Bone marrow (tissue), 2 donors: ENCODE results near the gene FAM47A.

Experiments used
- DNase-seq, 2 donors: peaks; one replicate each; lab custom pipeline; 2025; lab: John Stamatoyannopoulos, UW

FAM47A gene

DNA sequence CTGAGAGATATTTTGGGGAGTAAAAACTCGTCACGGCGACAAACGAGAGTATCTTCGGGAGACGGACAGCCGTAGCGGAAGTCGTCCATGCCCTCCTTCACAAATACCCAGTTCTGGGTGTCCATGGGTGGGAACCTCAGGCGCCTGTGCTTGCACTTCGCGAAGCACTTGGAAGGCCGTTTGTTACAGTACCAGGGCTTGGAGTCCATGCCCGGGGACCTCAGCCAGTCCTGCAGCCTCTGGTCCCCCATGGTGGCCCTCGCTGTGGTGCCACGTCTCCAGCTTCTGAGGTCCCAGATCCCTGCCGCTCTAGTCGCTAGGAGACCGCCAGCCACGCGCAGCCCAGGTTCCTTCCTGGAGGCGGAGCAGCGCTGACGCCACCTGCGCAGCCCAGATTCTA lies at the start of gene FAM47A:
FAM47A (minus strand) TSS at position 287 of the 400 bp plus-strand sequence; CDS start at position 251, 36 bp downstream.
- no peak for DNase-seq

DNA sequence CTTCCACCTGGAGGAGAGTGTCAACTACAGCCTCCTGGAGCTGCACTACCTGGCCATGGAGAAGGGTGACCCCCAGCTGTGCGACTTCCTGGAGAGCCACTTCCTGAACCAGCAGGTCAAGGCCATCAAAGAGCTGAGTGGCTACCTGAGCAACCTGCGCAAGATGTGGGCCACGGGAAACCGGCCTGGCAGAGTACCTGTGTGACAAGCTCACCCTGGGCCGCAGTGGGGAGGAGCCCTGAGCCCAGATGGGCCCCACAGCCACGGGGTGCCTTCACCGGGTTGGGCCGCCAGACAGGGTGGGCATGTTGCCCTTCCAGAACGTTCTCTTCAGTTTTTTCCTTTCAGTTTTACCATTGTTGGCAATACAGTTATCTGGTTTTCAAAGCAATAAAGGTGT lies 15.2 kb upstream of the FAM47A start:
- DNase-seq, result no peak

DNA sequence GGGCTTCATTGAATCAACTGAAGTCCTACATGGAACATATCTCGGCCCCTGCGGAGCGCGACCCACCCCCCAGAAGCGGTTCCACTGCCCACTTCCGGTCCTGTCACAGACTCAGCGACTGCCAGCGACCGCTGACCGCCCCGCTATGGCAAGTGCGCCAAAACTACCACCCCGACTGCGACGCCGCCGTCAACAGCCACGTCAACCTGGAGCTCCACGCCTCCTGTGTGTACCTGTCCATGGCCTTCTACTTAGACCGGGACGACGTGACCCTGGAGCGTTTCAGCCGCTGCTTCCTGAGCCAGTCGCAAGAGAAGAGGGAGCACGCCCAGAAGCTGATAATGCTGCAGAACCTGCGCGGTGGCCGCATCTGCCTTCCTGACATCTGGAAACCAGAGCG lies 14.8 kb upstream of the FAM47A start:
- DNase-seq, result no peak

DNA sequence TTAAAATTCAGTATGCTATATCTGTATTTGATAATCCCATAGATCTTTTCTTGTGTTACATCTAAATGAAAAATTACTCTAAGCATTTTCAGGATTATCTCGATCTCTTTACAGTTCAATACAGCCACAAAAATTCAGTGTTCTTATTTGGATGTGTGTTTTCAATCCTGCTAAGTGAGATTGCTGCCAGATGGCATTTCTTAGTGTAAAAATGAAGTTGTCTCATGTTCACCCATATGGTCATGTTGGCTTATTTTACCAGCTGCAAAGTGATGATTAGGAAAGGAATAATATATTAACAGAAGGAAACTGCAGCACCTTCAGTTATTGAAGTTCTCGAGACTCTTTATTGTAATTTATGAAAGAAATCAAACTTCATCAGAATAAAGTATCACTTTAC lies 12.1 kb upstream of the FAM47A start:
- no peak for DNase-seq

GRCh38 chrX:34140816-34141215 lies 8.7 kb upstream of the FAM47A start:
- no peak for DNase-seq

DNA sequence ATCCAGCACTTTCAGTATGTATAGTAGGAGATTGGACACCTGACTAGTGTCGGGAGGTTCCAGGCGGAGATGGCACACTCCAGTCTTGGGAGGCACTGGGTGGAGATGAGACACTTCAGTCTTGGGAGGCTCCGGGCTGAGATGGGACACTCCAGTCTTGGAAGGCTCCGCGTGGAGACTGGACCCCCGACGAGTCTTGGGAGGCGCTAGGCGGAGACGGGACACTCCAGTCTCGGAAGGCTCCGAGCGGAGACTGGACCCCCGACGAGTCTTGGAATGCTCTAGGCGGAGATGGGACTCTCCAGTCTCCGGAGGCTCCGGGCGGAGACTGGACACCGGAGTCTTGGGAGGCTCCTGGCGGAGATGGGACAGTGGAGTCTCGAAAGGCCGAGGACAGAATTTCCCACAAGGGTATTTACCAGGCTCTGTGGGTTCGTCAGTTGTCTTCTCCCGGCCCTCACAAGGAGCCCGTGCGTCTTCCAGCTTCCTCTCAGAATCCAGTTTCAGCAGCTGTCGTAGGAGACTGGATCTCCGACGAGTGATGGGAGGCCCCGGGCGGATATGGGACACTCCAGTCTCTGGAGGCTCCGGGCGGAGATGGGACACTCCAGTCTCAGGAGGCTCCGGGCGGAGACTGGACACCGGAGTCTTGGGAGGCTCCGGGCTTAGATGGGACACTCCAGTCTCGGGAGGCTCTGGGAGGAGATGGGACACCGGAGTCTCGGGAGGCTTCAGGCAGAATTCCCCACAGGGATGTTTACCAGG lies 952 bp downstream of the FAM47A start:
- DNase-seq, result no peak

- DNase-seq, result no peak
These were observed 1.6 kb downstream of the FAM47A start for GRCh38 chrX:34130501-34130900.

DNA sequence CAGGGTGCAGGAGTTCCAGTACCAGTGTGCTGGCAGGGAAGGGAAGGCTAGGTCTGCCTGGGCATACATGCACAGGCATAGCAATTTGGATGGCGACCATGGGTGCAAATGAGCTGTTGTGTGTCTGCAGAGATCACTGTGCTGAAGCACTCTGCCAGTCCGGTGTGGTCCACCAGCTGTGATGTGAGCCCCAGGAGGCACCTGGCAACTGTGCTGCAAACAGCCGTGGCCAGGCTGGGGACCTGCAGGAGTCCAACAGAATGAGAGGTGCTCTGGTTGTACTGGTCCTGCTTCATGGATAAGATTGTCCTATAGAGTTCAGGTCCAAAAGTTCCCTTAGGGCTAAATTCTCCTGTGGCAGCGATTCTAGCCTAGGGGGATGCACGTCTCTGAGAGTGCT lies 6.1 kb downstream of the FAM47A start:
- DNase-seq, result no peak

GRCh38 chrX:34119122-34119521 lies 13.0 kb downstream of the FAM47A start:
- no peak for DNase-seq

- no peak for DNase-seq
These were observed 19.7 kb downstream of the FAM47A start for GRCh38 chrX:34112459-34112858.
